Naive B cell (primary cell): Measurements from ENCODE around the gene ZNF41. TPM values are rescaled to one million over a fixed set of nuclear protein-coding genes. Genes with fewer than 3 reads are reported as not detected.
A peak's percentile ranks its signal among the peaks of the same experiment; 100 is the strongest.

Source experiments
- ATAC-seq, 2 donors: fragments of 150-1000 bp; cut with Tn5 transposase; 2 replicates each; pipeline ENCODE4 v1.10.0; 2021; ENCODE audit warnings: low read depth in 2 of 2, mild to moderate bottlenecking in 2 of 2, moderate library complexity in 2 of 2
- DNase-seq: peaks from one replicate; pipeline ENCODE4 v3.0.0; 2022
- H3K27ac Mint-ChIP-seq, 6 donors: one replicate each; pipeline ENCODE4 v1.8.0; 2020 to 2022; ENCODE audit warnings: mild to moderate bottlenecking in 6 of 6, mixed read lengths in 6 of 6, moderate library complexity in 5 of 6, inconsistent platforms in 2 of 6
- H3K27me3 Mint-ChIP-seq, 3 donors: one replicate each; pipeline ENCODE4 v1.8.0; 2021 to 2022; ENCODE audit warnings: mixed read lengths in 3 of 3, mild to moderate bottlenecking in 1 of 3
- H3K36me3 Mint-ChIP-seq, 2 donors: one replicate each; pipeline ENCODE4 v1.8.0; 2020 to 2022; ENCODE audit warnings: mixed read lengths in 2 of 2, inconsistent platforms in 1 of 2, mild to moderate bottlenecking in 1 of 2
- H3K4me1 Mint-ChIP-seq, 3 donors: one replicate each; pipeline ENCODE4 v1.8.0; 2020 to 2022; ENCODE audit warnings: mixed read lengths in 3 of 3, inconsistent platforms in 1 of 3, mild to moderate bottlenecking in 1 of 3, moderate library complexity in 1 of 3
- H3K4me3 Mint-ChIP-seq, 8 donors: one replicate each; pipeline ENCODE4 v1.8.0; 2020 to 2022; ENCODE audit warnings: mild to moderate bottlenecking in 8 of 8, mixed read lengths in 8 of 8, moderate library complexity in 8 of 8, inconsistent platforms in 2 of 8
- H3K9me3 Mint-ChIP-seq, 7 donors: one replicate each; pipeline ENCODE4 v1.8.0; 2020 to 2022; ENCODE audit warnings: mixed read lengths in 7 of 7, mild to moderate bottlenecking in 5 of 7, inconsistent platforms in 2 of 7, moderate library complexity in 1 of 7
- polyA plus RNA-seq, 6 donors: library from polyadenylated mRNA; unstranded; fragments of 300-500 nt; fragmentation: Illumina TruSeq; gene quantifications; one replicate each; pipeline ENCODE4 v1.2.3, GENCODE V29; 2021; ENCODE audit warnings: low read depth in 6 of 6

Gene ZNF41
- polyA plus RNA-seq, 6 donors from 2014 or later, result 4.5 to 12.2 (median 6.8) TPM

- Mint-ChIP-seq H3K4me3 (peak overlapping the region; percentile 77 to 96 (median 87)), H3K4me1 (peaks cover 20 to 44% (median 33%) of the 10 kb centered on the region in 3 donors), H3K36me3 (no peaks in the 10 kb centered on the region), H3K27ac (peak overlapping the region; percentile 45 to 98 (median 80)), H3K9me3 (peaks cover 0 to 5% (median 0%) of the 10 kb centered on the region in 7 donors), H3K27me3 (no peaks in the 10 kb centered on the region)
- ATAC-seq (no peak), DNase-seq (no peak)
Measured at GRCh38 chrX:47482065-47482511, 934 bp downstream of the ZNF41 start.

DNA sequence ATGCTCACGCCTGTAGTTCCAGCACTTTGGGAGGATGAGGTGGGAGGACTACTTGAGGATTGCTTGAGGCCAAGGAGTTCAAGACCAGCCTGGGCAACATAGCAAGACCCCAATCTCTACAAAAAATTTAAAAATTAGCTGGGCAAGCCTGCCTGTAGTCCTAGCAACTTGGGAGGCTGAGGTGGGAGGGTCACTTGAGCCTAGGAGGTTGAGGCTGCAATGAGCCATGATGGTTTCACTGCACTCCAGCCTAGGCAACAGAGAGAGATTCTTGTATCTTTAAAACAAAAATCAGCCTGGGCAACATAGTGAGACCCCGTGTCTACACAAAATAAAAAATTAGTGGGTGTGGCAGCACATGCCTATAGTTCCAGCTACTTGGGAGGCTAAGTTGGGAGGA lies 1.9 kb downstream of the ZNF41 start:
- Mint-ChIP-seq H3K27me3 (no peaks in the 10 kb centered on the region), H3K9me3 (peaks cover 0 to 5% (median 0%) of the 10 kb centered on the region in 7 donors), H3K27ac (peak overlapping the region in 3 of 6 donors; percentile 49 to 82 (median 73)), H3K4me3 (peak overlapping the region in 6 of 8 donors; percentile 4 to 93 (median 52)), H3K36me3 (no peaks in the 10 kb centered on the region), H3K4me1 (peaks cover 23 to 47% (median 37%) of the 10 kb centered on the region in 3 donors)
- DNase-seq, result no peak
- no peak for ATAC-seq

DNA sequence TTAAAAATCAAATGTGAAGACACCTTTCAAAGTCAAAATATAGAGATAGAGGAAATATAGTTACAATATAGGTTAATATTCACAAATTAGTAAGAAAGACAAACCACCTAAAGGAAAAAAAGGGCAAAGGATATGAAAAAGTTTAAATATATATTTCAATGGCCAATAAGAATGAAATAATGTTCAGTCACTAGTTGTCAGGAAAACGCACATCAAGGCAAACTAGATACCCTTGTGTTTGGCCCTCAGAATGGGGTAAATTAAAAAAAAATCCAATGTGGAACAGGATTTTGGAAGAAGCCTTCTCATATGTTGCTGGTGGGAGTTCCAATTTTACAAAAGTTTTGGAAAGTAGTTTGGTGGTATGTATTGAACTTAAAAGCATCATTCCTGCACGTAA lies 2.4 kb downstream of the ZNF41 start:
- Mint-ChIP-seq H3K27ac (peak overlapping the region in 5 of 6 donors; percentile 4 to 68 (median 40)), H3K36me3 (no peaks in the 10 kb centered on the region), H3K4me3 (peak overlapping the region in 3 of 8 donors; percentile 49 to 93 (median 79)), H3K27me3 (no peaks in the 10 kb centered on the region), H3K4me1 (peaks cover 27 to 48% (median 43%) of the 10 kb centered on the region in 3 donors), H3K9me3 (peaks cover 0 to 5% (median 0%) of the 10 kb centered on the region in 7 donors)
- no peak for ATAC-seq
- no peak for DNase-seq

DNA sequence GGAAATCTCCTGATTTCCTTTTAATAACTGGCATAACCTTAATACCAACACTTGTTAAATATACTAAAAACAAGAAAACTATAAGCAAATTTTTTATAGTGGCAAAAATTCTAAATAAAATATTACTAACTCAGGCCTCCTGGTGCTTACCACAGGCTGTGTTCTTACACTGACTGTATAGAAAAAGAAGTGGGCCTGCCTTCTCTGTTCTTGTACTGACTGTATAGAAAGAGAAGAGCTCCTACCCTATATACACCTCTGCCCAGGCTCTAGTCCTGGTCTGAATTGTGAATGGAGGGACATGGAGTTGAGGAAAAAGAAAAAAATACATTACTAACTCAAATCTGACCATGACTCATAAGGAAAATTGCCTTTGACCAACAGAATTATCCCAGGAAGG lies 7.5 kb downstream of the ZNF41 start:
- H3K27me3 Mint-ChIP-seq, result no peaks in the 10 kb centered on the region
- peak overlapping the region in 1 of 6 donors; percentile 22 for H3K27ac Mint-ChIP-seq
- DNase-seq (no peak), ATAC-seq (no peak)
- H3K4me3 Mint-ChIP-seq, result no peak overlapping the region
- peaks cover 0 to 2% (median 0%) of the 10 kb centered on the region in 7 donors for H3K9me3 Mint-ChIP-seq
- no peaks in the 10 kb centered on the region for H3K36me3 Mint-ChIP-seq
- H3K4me1 Mint-ChIP-seq, result peaks cover 8 to 17% (median 12%) of the 10 kb centered on the region in 3 donors

DNA sequence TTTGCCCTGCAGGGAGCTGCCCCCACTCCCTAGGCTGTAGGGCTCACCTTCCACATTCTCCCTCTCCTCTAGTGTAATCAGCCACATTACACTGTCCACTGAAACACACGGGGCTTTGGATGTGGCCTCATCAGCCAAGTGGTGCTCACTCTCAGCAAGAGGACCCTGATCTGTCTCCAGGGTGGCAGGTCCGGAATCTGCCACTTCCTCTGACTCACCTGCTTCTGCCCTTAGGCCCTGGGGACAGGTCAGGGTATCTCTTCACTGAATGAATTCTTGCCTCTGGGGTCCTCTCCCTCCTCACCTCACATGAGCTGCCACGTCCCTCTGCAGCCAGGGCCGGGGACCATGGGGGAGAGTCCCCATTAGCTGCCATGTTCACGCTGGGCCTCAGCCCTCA lies 15.9 kb downstream of the ZNF41 start:
- no peak for DNase-seq
- Mint-ChIP-seq H3K27ac (peak overlapping the region in 2 of 6 donors; percentile 38 to 78), H3K4me1 (peaks cover 0 to 11% (median 6%) of the 10 kb centered on the region in 3 donors), H3K9me3 (peaks cover 0 to 6% (median 4%) of the 10 kb centered on the region in 7 donors), H3K4me3 (no peak overlapping the region), H3K36me3 (peaks cover 10 to 14% of the 10 kb centered on the region in 2 donors), H3K27me3 (no peaks in the 10 kb centered on the region)
- ATAC-seq, result no peak

DNA sequence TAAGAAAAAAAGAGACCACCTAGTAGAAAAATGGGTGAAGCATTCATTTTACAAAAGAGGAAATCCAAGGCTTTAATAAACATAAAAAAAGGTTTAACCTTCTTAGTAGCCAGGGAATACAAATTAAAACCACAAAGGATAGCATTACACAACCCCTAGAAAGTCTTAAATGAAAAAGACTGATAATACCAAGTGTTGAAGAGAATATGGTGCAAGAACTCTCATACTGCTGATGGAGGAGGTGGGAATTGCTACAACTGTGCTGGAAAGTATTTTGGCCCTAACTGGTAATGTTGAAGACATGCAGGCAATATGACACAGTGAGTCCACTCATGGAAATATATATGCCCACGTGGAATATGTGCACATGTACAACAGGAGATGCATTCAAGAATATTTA lies 22.5 kb downstream of the ZNF41 start:
- no peaks in the 10 kb centered on the region for H3K27me3 Mint-ChIP-seq
- H3K4me1 Mint-ChIP-seq, result peaks cover 6 to 11% (median 7%) of the 10 kb centered on the region in 3 donors
- no peak overlapping the region for H3K27ac Mint-ChIP-seq
- no peak overlapping the region for H3K4me3 Mint-ChIP-seq
- H3K36me3 Mint-ChIP-seq, result peaks cover 16 to 32% of the 10 kb centered on the region in 2 donors
- H3K9me3 Mint-ChIP-seq, result peaks cover 0 to 13% (median 4%) of the 10 kb centered on the region in 7 donors
- DNase-seq, result no peak
- ATAC-seq, result no peak

DNA sequence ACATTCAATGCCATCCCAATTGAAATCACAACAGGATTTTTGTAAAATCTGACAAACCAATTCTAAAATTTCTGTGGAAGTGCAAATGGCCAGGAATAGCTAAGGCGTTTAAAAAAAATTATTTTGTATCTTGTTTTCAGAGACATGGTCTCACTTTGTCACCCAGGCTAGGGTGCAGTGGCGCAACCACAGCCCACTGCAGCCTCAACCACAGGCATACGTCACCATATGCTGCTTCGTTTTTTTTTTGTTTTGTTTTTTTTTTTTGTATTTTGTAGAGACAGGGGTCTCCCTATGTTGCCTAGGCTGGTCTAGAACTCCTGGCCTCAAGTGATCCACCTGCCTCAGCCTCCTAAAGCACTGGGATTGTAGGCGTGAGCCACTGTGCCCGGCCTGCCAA lies 24.5 kb downstream of the ZNF41 start:
- H3K27me3 Mint-ChIP-seq, result no peaks in the 10 kb centered on the region
- peaks cover 20 to 39% of the 10 kb centered on the region in 2 donors for H3K36me3 Mint-ChIP-seq

GRCh38 chrX:47456080-47456479 lies 26.9 kb downstream of the ZNF41 start:
- peak overlapping the region in 1 of 6 donors; percentile 16 for H3K27ac Mint-ChIP-seq
- H3K9me3 Mint-ChIP-seq, result peaks cover 0 to 11% (median 5%) of the 10 kb centered on the region in 7 donors
- no peak overlapping the region for H3K4me3 Mint-ChIP-seq
- H3K36me3 Mint-ChIP-seq, result peaks cover 26 to 42% of the 10 kb centered on the region in 2 donors
- DNase-seq, result no peak
- peaks cover 0 to 7% (median 4%) of the 10 kb centered on the region in 3 donors for H3K4me1 Mint-ChIP-seq
- ATAC-seq, result no peak
- H3K27me3 Mint-ChIP-seq, result no peaks in the 10 kb centered on the region

More for the DNA sequence above, 24.5 kb downstream of the ZNF41 start:
- ATAC-seq (no peak), DNase-seq (no peak)
- Mint-ChIP-seq H3K27ac (no peak overlapping the region), H3K9me3 (peaks cover 0 to 13% (median 4%) of the 10 kb centered on the region in 7 donors), H3K4me1 (peaks cover 4 to 7% (median 6%) of the 10 kb centered on the region in 3 donors), H3K4me3 (no peak overlapping the region)

DNA sequence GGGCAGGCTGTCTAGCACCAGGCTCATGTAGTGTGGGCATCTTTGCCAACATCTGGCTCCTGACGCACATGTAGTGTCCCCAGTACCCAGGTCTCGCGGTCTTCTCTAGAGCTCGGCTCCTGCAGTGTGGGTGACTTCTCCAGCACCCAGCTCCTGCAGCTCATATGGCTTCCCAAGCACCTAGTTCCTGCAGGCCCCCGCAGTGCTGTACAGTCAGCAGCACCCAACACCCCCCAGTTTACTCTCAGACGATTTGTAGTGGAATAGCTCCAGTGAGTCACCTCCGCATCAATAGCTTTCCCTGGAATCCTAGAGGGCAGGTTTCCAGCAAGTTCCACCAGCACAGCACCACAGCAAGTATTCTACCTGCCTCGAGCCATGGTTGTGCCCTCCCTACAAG lies 30.9 kb downstream of the ZNF41 start:
- ATAC-seq, result no peak

GRCh38 chrX:47448165-47448806 lies 34.7 kb downstream of the ZNF41 start:
- no peak for ATAC-seq
- Mint-ChIP-seq H3K36me3 (peaks cover 37 to 41% of the 10 kb centered on the region in 2 donors), H3K27me3 (no peaks in the 10 kb centered on the region), H3K4me1 (peaks cover 0 to 6% (median 0%) of the 10 kb centered on the region in 3 donors), H3K4me3 (no peak overlapping the region), H3K27ac (no peak overlapping the region), H3K9me3 (peaks cover 6 to 56% (median 39%) of the 10 kb centered on the region in 7 donors)
- no peak for DNase-seq

More for the DNA sequence above, 30.9 kb downstream of the ZNF41 start:
- no peaks in the 10 kb centered on the region for H3K27me3 Mint-ChIP-seq
- no peak for DNase-seq
- peaks cover 0 to 2% (median 0%) of the 10 kb centered on the region in 3 donors for H3K4me1 Mint-ChIP-seq
- H3K9me3 Mint-ChIP-seq, result peaks cover 3 to 41% (median 35%) of the 10 kb centered on the region in 7 donors
- peak overlapping the region in 1 of 8 donors; percentile 68 for H3K4me3 Mint-ChIP-seq
- peaks cover 48 to 62% of the 10 kb centered on the region in 2 donors for H3K36me3 Mint-ChIP-seq
- no peak overlapping the region for H3K27ac Mint-ChIP-seq

DNA sequence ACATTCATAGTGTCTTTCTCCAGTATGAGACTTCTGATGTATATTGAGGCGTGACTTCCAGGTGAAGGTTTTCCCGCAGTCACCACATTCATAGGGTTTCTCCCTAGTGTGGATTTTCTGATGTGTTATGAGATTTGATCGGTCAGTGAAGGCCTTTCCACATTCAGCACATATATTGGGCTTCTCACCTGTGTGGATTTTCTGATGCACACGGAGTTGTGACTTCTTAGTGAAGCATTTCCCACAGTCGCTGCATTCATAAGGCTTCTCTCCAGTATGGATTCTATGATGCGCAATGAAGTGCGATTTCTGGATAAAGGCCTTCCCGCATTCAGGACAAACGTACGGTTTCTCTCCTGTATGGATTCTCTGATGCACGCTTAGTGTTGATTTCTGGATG lies 35.4 kb downstream of the ZNF41 start:
- ATAC-seq (no peak), DNase-seq (no peak)
- Mint-ChIP-seq H3K36me3 (peaks cover 34 to 37% of the 10 kb centered on the region in 2 donors), H3K27me3 (no peaks in the 10 kb centered on the region), H3K4me1 (peaks cover 0 to 6% (median 0%) of the 10 kb centered on the region in 3 donors), H3K9me3 (peaks cover 6 to 55% (median 39%) of the 10 kb centered on the region in 7 donors), H3K27ac (no peak overlapping the region), H3K4me3 (no peak overlapping the region)

DNA sequence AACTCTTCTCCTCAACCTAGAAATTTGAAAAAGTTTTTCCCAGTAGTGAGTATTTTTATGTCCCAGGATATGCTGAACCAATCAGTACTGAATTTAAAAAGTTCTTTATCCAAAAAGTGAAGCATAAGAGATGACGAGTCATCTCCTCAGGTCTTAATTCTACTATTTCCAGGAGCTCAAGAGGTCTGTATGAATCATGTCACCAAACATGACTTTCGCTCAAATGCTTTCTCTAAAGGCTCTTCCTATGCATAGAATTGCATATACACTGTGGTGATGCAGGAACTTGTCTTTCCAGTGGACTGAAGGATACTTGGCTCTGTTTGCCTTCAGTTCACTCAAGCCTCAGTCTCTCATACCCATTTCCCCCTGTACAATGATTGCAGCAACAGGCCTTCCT lies 36.1 kb downstream of the ZNF41 start:
- H3K27ac Mint-ChIP-seq, result no peak overlapping the region
- no peak overlapping the region for H3K4me3 Mint-ChIP-seq
- DNase-seq (no peak), ATAC-seq (no peak)
- H3K36me3 Mint-ChIP-seq, result peaks cover 31 to 32% of the 10 kb centered on the region in 2 donors
- H3K4me1 Mint-ChIP-seq, result peaks cover 0 to 6% (median 0%) of the 10 kb centered on the region in 3 donors
- no peaks in the 10 kb centered on the region for H3K27me3 Mint-ChIP-seq
- peaks cover 6 to 55% (median 39%) of the 10 kb centered on the region in 7 donors for H3K9me3 Mint-ChIP-seq

DNA sequence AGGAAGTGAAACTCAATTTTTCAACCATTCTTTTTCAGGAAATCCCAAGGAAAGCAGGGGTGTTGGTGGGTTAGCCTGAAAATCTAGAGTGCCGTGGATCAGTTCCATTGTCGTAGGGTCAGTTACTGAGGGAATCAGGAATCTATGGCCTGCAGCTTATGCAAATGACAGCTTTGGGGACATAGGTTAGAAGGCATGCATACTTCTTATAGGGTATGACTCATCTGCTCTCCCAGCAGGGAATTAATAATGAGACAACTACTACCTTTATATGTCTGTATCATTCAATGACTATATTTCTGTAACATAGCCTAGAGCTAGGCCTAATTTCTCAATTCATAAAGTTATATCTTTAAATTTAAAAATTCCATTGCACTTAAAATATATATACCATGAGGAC lies 36.6 kb downstream of the ZNF41 start:
- Mint-ChIP-seq H3K4me1 (peaks cover 0 to 6% (median 0%) of the 10 kb centered on the region in 3 donors), H3K27me3 (no peaks in the 10 kb centered on the region), H3K36me3 (peaks cover 29 to 30% of the 10 kb centered on the region in 2 donors), H3K4me3 (no peak overlapping the region), H3K27ac (peak overlapping the region in 1 of 6 donors; percentile 38), H3K9me3 (peaks cover 6 to 57% (median 39%) of the 10 kb centered on the region in 7 donors)
- ATAC-seq (no peak), DNase-seq (no peak)

DNA sequence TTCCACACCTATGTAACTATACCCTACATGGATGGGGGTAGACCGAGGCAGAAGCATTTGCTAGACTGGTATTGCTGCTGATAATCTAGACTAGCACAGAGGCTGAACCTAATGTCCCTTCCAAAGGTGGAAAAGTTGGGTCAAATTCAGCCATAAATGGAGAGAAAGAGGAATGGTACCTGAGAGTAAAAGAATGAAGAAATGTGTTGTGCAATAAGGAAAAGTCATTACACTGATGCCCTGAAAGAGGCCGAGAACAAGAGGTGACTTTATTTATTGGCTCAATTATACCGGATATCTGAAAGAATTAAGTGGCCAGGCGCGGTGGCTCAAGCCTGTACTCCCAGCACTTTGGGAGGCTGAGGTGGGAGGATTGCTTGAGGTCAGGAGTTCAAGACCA lies 52.1 kb downstream of the ZNF41 start:
- no peaks in the 10 kb centered on the region for H3K4me1 Mint-ChIP-seq
- no peaks in the 10 kb centered on the region for H3K36me3 Mint-ChIP-seq
- H3K9me3 Mint-ChIP-seq, result peaks cover 0 to 8% (median 2%) of the 10 kb centered on the region in 7 donors
- DNase-seq, result no peak
- peaks cover 0 to 4% (median 0%) of the 10 kb centered on the region in 3 donors for H3K27me3 Mint-ChIP-seq
- H3K27ac Mint-ChIP-seq, result no peak overlapping the region
- no peak overlapping the region for H3K4me3 Mint-ChIP-seq
- ATAC-seq, result no peak
